GM18868 (cell line): ENCODE data around the gene PIK3R1.

Source experiments
- ATAC-seq: cut with Tn5 transposase; IDR thresholded peaks from one replicate; pipeline ENCODE4 v1.9.1; 2021; ENCODE audit warnings: mild to moderate bottlenecking, moderate library complexity; ENCODE audit not compliant: unreplicated experiment

Gene PIK3R1

DNA sequence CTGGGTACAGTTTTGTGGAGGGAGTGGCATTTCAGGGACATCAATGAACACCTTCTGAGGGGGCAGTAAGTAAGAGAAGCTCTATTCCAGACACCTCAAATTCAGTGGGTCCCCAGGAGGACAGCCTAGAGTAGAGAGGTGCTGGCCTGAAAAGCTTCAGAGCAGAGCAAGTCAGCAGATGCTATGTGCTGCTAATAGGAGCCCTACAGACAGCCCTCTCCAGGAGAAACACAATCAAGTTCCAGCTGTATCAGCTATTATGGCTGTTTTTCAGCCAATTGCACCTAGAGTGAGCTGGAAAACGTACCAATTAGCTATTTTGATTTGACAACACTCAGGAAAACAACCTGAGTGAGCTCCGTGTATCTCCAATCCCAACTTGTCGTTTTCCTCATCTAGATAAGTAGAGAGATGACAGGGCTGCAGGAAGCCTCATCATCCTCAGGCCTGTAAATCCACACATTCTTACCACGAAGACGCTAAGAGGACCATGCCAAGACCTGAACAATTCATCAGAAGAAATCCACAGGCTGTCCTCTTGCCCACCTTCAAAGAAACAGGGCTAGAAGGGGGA lies 104.9 kb downstream of the PIK3R1 start:
- no peak for ATAC-seq

DNA sequence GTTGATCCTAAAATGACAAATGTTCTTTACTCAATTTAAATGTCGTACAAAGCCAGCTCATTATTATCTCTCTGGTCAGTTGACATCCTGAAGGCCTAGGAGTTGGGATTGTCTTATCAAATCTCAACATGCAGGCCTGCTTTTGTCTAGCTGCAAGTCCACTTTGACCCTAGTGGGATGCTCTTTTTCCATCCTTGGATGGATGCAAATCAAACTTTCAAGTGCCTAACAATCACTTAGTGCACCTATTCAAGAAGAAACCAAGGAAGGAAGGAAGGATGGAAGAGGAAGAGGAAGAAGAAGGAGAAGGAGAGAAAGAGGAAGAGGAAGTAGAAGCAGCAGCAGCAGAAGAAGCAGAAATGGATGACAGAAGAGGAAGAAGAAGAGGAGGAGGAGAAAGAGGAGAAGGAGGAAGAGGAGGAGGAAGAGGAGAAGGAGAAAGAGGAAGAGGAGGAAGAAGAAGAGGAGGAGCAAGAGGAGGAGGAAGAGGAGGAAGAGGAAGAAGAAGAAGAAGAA lies 109.6 kb downstream of the PIK3R1 start:
- no peak for ATAC-seq

DNA sequence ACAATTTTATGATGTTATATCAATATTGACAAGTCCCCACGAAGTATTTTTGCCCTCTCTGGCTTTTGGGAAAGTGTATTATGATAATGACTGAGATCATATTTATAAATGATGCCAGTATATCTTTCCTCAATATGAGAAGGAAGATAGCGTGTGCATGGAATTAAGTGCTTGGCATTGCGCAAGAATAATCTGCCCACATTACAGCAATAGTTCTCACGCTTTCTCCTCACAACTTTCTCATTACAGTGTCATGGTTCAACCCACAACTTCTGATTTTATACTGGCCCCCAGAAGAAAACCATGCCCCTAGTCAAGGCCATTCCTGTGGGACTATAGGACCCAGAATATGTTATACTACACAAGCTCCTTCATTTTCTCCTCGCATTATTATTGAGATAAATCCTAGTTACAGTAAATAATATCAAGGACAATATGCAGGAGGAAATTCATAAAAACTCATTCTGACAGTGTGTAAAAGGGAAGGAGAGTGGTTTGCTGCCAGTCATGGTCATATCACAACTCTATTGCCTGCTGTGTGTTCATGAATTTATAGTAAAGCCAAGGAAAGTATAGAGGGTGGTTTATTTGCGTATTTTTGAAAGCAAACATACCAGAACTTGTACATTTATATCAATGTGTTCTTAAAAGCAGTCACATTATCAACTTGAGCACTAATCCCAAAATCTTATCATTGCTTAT lies 114.1 kb downstream of the PIK3R1 start:
- ATAC-seq = no peak

DNA sequence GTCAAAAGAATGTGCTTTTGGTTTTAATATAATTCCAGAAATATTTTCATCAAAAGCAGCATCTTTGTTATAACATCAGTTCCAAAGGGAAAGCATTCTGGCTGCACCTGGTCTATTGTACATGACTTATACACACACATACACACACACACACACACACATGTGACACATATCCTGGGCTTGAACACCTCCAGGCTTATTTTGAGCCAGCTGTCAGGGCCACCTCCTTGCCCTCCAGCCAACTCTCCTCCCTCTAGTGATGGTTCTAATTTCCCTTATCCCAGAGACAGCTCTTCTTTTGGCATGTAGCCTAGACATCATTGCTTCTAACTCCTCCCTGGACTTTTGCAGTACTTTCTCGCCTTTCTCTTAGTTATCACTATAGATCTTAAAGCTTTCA lies 115.0 kb downstream of the PIK3R1 start:
- no peak for ATAC-seq

DNA sequence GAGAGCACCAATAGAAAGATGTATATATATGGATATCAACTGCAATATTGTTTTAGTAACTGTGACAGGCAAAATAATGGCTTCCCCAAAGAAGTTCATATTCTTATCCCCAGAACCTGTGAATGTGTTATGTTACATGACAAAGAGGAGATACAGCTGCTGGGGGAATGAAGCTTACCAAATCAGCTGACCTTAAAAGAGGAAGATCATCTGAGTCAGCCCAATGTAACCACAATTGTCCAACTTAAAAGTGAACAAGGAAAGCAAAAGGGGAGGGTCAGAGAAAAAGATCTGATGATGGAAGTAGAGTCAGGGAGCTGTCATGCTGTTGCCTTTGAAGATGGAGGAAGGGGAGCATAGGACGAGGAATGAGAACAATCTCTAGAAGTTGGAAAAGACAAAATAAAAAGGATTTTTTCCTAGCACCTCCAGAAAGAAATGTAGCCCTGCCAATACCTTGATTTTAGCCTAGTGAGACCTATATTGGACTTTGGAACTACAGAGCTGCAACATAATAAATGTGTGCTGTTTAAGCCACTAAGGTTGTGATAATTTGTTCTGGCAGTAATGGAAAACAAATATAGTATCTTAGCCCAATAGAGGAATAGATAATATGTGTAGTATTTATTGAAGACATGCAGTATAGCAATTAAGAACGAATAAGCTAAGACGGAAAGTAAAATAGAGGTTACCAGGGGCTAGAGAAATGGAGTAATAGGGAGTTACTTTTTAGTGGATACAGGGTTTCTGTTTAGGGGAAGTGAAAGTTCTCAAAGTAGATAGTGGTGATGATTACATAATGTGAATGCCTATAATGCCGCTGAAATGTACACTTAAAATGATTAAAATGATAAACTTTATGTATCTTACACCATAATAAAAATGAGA lies 115.9 kb downstream of the PIK3R1 start:
- peak; percentile 90 for ATAC-seq

DNA sequence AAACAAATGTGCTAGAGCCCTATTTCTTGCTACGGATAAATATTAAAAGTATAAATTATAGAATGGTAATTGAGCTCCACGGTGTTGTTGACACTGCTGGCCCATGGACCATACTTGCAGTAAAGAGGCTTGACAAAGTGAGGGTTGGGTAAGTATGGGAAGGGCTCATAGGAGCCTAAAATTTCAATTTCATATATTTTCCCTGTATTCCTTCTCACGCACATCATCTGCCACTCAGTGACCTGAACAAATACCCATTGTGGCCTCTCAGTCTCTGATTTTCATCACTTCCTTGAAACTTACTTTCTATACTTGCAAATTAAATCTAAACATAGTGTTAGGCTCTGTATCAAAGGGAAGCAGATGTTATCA lies 116.5 kb downstream of the PIK3R1 start:
- peak; percentile 31 for ATAC-seq

DNA sequence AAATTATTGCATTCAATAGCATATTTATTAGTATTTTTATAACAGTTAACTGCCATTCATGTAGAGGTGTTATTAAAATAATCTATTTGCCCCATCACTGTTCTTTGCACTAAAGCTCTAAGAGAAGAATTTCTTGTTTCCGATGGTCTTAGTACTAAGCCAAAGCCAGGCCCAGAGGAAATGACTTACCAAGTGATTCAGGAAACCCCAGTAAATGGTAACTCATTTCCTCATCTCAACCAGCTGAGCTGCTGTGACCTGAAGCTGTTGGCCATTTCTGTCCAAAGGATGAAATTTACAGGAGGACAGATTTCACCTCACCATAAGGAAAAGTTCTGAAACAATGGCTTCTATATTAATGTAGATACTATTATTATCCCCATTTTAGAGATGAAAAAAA lies 117.0 kb downstream of the PIK3R1 start:
- ATAC-seq = no peak

DNA sequence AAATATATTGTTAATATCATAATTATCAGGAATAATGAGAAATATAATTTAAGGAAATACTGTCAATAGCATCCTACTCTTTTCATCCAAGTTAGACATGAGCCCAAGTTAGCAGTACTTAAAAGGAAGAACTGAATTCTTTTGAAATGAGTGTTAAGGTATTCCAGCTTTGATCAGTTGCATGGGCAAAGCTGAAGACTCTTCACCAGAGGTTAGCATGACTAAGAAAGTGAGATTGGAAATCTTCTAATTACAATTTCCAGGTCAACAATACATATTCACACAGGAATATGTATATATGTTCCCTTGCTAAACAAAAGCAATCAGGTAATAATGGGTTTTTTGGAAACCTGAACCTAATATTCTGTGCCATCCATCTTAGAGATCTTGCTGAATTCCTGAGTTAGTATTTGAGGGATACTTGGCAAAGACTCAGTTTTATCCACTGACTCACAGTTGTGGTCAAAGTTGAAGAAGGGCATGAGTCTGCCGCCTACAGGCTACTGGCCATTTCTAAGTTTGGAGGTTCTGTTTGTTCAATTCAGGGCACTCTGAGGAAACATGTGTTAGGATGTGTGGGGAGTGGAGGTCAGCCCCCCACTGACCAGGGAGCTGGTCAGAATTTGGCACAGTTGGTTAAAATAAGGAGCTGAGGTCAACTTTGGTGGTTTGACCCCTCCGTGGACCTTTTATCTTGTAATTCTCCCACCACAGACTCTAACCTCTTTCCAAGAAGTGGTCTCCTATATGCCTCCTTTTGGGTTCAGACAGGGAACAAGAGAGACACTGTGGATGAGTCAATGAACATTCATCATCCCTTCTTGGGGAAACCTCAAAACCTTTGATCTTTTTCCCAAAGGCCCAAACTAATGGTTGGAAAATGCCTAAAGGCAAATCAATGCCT lies 118.3 kb downstream of the PIK3R1 start:
- no peak for ATAC-seq

DNA sequence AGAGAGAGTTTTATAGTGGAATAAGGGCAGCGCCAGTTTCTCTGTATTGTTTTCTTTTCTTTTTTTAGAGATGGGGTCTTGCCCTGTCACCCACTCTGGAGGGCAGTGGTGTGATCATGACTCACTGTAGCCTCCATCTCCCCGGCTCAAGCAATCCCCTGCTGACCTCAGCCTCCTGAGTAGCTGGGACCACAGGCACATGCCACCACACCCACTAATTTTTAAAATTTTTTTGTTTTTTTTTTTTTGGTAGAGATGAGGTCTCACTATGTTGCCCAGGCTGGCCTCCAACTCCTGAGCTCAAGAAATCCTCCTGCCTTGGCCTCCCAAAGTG lies 119.0 kb downstream of the PIK3R1 start:
- ATAC-seq = no peak

DNA sequence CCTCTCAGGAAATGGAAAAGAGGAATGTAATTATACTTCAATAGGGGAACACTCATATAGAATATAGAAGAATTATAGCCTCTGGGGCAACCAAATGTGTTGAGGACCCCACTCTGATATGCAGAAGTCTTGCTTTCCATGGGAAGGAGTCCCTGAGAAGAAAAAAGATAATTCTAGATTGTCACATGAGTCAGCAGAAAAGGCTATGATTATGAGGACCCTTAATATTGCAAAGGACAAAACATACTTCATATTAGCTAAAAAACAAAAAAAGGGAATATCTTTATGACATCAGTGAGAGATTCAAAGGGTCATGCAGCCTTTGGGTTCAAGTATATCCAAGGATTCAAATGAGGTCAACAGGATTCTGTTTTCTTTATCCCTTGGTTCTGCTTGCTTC lies 119.5 kb downstream of the PIK3R1 start:
- no peak for ATAC-seq

DNA sequence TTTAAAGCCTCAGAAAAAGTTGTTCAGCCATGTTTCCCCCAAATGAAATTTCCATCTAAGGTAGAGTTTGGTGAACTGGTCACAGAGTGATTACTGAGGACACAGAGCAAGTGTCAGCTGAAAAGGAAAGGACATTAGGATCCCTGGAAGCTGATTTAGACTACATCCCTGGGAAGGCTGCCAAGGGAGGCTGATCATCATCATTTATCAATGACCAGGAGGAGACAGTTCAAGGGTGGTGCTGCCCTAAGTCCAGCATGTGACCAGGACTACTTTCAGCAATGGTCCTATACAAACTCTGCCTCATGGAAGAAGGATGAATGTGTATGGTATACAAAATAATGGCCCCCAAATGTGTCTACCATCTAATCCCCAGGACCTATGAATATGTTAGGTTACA lies 120.6 kb downstream of the PIK3R1 start:
- no peak for ATAC-seq

DNA sequence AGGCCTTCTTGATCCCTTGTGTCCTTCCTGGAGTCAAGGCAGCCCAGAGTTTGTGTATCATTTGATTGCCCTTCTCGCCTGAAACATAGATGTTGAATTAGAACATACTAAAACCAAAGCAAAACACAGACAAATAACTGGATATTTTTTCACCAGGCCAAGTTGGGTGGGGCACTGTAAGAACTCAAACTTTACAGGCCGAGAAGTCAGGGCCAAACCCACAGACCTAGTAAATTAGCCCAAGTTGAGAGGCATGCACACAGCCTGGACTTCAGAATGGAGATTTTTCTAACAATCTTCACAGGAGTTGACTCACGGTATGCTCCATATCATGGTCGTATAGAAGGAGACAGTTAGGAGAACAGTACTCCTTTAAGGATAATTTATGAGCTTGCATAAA lies 121.7 kb downstream of the PIK3R1 start:
- no peak for ATAC-seq

DNA sequence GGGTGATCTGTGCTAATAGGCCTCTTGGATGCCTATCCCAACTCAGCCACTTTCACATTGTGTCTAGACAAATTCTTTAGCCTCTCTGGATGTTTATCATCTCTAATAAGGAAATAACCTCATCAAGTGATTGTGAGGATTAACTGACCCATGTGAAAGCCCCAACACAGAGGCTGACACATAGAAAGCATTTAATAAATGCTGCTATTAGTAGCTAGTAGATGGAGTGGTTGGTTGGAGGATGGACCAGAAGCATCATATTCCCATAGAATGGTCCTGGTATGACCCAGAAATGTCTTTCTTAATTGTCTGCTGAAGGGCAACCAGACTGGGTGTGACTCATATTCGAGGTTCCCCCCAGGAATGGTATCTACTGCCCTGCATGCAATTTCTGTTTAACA lies 124.4 kb downstream of the PIK3R1 start:
- no peak for ATAC-seq

DNA sequence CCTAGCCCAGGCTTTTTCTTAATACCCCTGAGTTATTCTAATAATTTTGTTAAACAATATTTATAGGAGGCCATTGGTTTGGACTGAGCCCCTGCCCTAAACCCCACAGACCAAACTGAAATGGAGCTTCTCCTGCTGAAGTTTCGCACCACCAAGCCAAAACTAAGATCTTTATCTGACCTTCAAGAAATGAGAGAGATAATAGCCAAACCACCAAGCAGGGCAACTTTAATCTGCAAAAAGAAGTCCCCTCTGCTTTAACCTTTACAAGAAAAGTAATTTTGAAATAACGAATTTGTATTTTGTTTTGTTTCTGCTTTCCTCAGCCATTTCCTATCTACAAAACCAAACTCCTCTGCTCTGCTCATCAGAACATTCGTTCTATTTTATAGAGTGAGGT lies 125.5 kb downstream of the PIK3R1 start:
- no peak for ATAC-seq

DNA sequence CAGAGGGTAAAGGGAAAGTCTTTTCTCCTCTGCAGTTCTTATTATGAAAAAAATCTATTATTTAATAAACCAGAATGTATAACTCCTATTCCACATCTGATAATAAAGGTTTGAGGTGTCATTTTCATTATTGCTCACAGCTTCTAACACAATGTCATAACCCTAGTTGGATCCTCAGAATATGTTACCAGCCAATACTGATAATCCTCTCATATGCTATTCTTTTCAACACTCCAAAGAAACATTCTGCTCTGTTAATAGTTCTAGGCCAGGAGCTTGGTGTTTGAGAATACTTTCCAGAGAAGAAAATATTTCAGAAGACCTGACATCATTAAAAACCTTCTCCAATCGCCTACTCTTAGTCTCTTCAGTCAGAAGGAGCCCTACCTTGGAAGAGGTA lies 127.1 kb downstream of the PIK3R1 start:
- no peak for ATAC-seq

DNA sequence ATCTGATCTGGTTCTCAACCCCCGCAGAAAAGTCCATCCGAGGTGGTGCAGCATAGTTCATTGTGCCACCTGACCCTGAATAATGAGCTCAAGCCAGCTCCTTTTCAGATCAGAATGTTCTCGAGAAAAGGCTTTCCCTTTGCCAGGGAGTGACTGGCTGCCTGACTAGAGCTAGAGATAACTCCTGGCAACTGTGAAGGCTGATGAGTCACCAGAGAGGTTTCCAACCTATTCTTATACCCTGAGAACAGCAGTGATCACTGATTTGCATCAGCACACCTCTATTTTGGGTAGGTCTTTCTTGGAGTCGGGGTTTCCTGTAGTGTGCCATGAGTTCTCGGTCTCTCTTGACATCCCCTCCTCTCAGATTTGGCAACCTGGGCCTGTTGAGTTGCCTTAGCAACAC lies 127.9 kb downstream of the PIK3R1 start:
- ATAC-seq = peak; percentile 88

DNA sequence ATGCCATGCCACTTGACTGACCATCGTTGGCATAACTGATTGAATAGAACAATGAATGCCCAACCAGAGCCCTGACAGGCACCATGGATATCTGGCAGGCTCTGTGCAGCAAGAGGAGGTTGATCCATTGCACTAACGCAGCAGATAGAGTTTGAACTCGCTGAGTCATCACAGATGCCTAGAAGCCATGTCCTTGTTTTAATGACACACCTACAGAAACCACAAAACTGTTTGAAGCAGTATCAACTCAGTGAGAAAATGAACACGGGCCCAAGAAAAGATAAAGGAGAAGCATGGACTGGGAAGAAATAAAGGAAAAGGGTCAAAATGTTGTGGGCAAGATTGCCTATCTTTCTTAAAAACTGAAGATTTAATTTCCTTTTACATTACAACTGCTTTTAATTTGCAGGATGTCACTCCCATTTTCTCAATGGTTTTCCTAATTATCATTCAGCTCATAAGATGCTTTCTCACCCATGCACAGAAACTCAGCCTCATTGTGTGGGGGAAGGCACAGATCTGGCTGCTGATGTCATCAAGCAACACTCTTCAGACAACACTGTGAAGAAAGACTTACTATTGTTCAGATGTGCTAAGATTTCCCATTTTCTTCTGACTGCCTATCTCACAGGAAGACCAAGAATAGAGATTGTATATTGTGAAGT lies 129.0 kb downstream of the PIK3R1 start:
- ATAC-seq = peak; percentile 33

DNA sequence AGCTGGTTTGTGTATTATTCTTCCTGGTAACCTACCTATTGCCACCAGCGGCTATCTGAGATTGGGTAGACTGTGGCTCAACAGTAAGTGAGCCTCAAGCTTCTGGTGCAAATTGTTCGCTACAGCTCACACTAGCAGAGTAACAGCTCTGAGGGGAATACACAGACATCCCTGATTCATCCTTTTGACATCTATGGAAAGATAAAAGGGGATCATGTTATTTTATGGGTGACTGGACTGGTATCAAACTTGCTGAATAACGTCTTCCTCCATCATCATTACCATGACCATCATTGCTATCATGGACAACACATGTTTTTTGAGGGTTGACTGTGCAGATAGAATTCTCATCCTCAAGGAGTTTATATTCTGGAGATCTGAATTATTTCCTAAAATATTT lies 129.6 kb downstream of the PIK3R1 start:
- ATAC-seq = no peak

DNA sequence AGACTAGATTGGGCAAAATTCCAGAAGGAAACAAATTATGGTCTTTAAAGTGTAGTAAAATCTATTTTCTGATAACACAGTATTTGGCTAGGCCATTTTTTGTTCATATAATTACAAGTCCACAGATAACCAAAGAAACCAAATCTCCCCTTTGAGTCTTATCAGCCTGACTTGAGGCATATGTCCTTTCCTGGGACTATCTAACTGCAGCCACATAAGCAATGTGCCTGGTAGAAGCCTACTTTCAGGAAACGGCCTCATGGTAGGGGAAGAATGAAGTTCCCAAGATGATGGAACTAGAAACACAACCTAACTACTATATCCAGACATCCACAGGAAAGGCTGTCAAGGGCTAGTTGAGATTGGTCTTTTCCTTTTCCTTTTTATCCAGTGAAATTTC lies 130.0 kb downstream of the PIK3R1 start:
- no peak for ATAC-seq

DNA sequence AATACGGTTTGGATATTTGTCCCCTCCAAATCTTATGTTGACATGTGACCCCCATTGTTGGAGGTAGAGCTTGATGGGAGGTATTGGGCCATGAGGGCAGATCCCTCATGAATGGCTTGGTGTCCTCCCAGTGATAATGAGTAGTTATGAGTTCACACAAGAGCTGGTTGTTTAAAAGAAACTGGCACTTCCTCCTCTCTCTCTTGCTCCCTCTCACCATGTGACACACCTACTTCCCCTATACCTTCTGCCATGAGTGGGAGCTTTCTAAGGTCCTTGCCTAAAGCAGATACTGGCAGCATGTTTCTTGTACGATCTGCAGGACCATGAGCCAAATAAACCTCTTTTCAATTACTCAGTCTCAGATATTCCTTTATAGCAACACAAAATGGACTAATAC lies 132.0 kb downstream of the PIK3R1 start:
- no peak for ATAC-seq
